NOMO-1 (cell line): ENCODE measurements around the gene LCE2D.

ENCODE experiments used
- DNase-seq, 2 experiments: peaks; one replicate each; lab custom pipeline; 2025; ENCODE audit not compliant: unreplicated experiment in 2 of 2; lab: John Stamatoyannopoulos, UW

Gene LCE2D

DNA sequence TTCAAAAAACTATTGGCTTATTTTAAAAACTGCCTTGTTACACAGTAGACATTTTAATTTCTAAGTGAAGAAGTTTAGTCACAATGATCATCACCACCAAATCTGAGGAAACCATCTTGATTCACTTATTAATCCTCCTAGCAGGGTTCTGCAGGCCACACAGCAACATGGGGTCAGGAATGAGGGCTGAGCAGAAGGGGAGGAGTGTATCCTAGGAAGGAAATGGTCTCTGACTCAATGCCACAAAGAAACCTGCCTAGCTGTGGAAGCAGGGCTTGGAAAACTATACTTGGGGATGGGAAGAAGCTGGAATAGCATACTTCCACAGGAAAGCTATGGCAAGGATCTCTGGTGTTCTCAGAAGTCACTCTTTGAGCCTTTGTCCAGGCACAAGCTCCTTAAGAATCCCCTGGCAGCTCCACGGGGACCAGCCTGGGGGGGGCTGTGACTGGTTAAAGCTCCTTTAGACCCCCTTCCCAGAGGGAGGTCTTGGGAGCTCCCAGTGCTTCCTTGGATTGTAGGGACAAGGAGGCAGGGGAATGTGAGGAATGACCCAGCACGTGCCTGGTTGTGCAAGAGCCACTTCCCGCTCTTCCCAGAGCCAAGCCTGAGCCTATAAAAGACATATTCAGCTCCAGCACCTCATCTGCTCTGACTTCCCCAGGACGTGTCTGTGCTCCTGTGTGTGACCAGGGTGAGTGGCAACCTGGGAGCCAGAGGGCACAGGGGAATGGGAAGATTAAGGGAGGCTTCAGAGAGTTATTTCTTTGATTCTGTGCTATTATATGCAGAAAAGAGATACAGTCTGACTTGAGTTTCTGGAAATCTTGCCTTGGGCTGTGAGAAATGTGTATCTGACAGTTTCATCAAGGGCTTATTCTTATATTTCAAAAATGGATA is 34.8 kb downstream of the LCE2D start, which contains the start of gene LCE2A:
Gene LCE2A (plus strand): TSS at position 645 of the 900 bp plus-strand sequence. CDS start 557 bp downstream, outside the sequence.
- DNase-seq = no peak

GRCh38 chr1:152699746-152700145 is 36.6 kb downstream of the LCE2D start:
- no peak for DNase-seq

DNA sequence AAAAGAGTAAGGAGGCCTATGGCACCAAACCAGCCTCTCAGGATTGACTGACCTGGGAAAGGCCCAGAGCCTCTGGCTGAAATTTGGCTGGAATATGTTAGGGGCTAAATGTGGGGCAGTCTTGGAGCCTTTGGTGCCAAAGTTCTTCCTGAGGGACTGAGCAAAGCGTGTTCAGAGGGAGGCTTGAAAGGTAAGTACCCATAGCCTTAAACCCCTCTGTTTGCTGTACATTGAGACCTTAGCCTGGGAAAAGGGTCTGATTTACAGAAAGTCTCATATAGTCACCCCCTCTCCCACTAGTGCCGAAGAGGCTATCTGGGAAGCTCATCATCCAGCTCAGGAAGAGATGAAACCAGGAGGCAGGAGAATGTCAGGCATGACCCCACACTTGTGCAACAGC is 44.7 kb downstream of the LCE2D start, which contains the start of gene LCE4A:
Gene LCE4A (plus strand): TSS at position 301 of the 400 bp plus-strand sequence. CDS start 916 bp downstream, outside the sequence.
- DNase-seq = no peak
